Panc1 (cell line): Measurements from ENCODE around the gene SULF2.
"Not testable (repeated sequence)": the region's sequence is repeated elsewhere in the genome, so short reads cannot be mapped to it uniquely, and the experiment has no call there.

Experiments used
- POLR2AphosphoS5 ChIP-seq: IDR thresholded peaks from 2 replicates; pipeline ENCODE4 v1.6.1; 2012; ENCODE audit warnings: mild to moderate bottlenecking, low read depth, low read length, moderate library complexity
- TF ChIP-seq, protein P1 (sequence below): fragments of 450-650 bp; IDR thresholded peaks from 2 replicates; pipeline ENCODE4 v1.5.1; 2017; ENCODE audit warnings: mild to moderate bottlenecking

DNA sequence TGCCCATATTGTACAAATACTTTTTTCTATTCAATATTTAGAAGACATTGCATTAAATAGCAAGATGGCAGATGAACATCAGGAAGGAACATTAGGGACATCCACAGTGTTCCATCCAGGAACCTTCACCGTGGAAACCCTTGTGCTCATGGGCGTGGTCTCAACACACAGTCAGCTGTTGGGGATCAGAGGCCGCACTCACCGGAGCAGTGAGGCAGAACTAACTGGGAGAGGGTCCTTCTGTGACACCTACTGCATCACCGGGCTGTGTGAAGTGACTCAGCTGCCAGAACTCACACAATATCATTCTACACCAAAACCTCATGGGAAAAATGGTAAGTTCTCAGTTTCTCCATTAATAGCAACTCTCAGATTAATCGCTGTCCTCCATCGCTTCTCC, 46.4 kb upstream of the SULF2 start:
- TF ChIP-seq, protein P1, sequence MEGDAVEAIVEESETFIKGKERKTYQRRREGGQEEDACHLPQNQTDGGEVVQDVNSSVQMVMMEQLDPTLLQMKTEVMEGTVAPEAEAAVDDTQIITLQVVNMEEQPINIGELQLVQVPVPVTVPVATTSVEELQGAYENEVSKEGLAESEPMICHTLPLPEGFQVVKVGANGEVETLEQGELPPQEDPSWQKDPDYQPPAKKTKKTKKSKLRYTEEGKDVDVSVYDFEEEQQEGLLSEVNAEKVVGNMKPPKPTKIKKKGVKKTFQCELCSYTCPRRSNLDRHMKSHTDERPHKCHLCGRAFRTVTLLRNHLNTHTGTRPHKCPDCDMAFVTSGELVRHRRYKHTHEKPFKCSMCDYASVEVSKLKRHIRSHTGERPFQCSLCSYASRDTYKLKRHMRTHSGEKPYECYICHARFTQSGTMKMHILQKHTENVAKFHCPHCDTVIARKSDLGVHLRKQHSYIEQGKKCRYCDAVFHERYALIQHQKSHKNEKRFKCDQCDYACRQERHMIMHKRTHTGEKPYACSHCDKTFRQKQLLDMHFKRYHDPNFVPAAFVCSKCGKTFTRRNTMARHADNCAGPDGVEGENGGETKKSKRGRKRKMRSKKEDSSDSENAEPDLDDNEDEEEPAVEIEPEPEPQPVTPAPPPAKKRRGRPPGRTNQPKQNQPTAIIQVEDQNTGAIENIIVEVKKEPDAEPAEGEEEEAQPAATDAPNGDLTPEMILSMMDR, result not testable (repeated sequence)
- TF ChIP-seq POLR2AphosphoS5, result not testable (repeated sequence)
